ENCODE measurements around the gene CYP2S1. TPM values are rescaled to one million over a fixed set of nuclear protein-coding genes. Genes with fewer than 3 reads are reported as not detected.
A peak's percentile ranks its signal among the peaks of the same experiment; 100 is the strongest.

Gene CYP2S1
- total and polyA plus RNA-seq, 9 of the 15 experiments (the other 6 are each of a cell fraction or from before 2014, with no cell fraction given), result 0.07 to 1.9 (median 0.41) TPM

DNA sequence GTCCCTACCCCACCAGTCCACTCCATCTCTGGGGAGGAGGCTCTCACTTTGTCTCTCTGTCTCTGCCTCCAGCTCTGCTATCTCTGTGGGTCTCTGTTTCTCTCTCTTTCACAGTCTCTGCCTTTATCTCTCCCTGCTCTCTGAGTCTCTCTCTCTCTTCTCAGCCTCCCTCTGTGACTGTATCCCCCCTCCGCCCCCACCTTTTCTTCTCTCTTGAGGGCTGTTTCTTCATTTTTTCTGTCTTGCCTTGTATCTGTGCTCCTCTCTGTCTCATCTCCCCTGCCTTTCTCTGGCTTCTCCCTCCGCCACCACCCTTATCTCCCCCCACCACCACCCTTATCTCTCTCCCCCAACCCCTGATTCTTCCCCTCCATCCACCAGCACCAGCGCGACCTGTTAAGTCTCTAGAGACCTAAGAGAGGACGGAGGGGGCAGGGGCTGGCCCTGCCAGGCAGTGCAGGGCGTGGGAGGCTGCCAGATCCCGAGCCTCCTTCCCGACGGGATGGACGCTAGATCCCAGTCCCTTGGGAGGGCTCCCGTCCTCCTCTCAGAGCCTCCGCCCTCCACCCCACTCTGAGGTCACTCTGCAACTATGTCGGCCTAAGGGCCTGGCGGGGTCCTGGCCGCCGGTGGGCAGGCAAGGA is 27.0 kb downstream of the CYP2S1 start (continued):
- TF ChIP-seq, protein P1, sequence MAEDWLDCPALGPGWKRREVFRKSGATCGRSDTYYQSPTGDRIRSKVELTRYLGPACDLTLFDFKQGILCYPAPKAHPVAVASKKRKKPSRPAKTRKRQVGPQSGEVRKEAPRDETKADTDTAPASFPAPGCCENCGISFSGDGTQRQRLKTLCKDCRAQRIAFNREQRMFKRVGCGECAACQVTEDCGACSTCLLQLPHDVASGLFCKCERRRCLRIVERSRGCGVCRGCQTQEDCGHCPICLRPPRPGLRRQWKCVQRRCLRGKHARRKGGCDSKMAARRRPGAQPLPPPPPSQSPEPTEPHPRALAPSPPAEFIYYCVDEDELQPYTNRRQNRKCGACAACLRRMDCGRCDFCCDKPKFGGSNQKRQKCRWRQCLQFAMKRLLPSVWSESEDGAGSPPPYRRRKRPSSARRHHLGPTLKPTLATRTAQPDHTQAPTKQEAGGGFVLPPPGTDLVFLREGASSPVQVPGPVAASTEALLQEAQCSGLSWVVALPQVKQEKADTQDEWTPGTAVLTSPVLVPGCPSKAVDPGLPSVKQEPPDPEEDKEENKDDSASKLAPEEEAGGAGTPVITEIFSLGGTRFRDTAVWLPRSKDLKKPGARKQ (CRISPR knock-in tag; IDR thresholded peaks at IDR 0.05), result no peak
- TF ChIP-seq HMGN3 (IDR thresholded peaks at IDR 0.05; ENCODE audit: borderline replicate concordance, extremely low read depth, insufficient read length, low read depth, low read length) (peak; percentile 54), HDAC1 (IDR thresholded peaks at IDR 0.05) (peak in 1 of 2 experiments; percentile 77; a peak in 2 of 4 replicates), HOXB6 (CRISPR knock-in tag; IDR thresholded peaks at IDR 0.05; ENCODE audit: borderline replicate concordance) (no peak), HDAC2 (IDR thresholded peaks at IDR 0.05) (0 out of 2 replicates have a peak, but pooled peaks have one; percentile 48), ARID1B (IDR thresholded peaks at IDR 0.05) (peak; percentile 95), ZFP36 (IDR thresholded peaks at IDR 0.05; ENCODE audit: low read depth, low read length, partially characterized antibody) (peak; percentile 3), MCM2 (IDR thresholded peaks at IDR 0.05; ENCODE audit: low read depth) (no peak), POLR3A (IDR thresholded peaks at IDR 0.05; ENCODE audit: borderline replicate concordance, extremely low read depth, insufficient read depth, insufficient read length) (no peak), ZNF354B (CRISPR knock-in tag; IDR thresholded peaks at IDR 0.05) (no peak), FOSL1 (tag; conservative IDR thresholded peaks at IDR 0.05) (peak; percentile 45; the same call in 1 of the 2 replicates), ZKSCAN3 (CRISPR knock-in tag; IDR thresholded peaks at IDR 0.05) (no peak), ARNT (IDR thresholded peaks at IDR 0.05) (0 out of 4 replicates have a peak, but pooled peaks of 1 of the 2 experiments have one; percentile 39), CBX8 (IDR thresholded peaks at IDR 0.05; ENCODE audit: borderline replicate concordance, extremely low read depth, low read depth, low read length, poor library complexity, severe bottlenecking) (no peak), TRIM24 (IDR thresholded peaks at IDR 0.05) (peak in 1 of 2 experiments; percentile 61; a peak in 2 of 4 replicates), MBD2 (IDR thresholded peaks at IDR 0.05; ENCODE audit: borderline replicate concordance, low read depth) (no peak)
- TF ChIP-seq, protein P2, sequence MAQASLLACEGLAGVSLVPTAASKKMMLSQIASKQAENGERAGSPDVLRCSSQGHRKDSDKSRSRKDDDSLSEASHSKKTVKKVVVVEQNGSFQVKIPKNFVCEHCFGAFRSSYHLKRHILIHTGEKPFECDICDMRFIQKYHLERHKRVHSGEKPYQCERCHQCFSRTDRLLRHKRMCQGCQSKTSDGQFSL (CRISPR knock-in tag; IDR thresholded peaks at IDR 0.05), result no peak
- TF ChIP-seq, protein P2 (tag; IDR thresholded peaks at IDR 0.05), result no peak
- TF ChIP-seq, protein P3, sequence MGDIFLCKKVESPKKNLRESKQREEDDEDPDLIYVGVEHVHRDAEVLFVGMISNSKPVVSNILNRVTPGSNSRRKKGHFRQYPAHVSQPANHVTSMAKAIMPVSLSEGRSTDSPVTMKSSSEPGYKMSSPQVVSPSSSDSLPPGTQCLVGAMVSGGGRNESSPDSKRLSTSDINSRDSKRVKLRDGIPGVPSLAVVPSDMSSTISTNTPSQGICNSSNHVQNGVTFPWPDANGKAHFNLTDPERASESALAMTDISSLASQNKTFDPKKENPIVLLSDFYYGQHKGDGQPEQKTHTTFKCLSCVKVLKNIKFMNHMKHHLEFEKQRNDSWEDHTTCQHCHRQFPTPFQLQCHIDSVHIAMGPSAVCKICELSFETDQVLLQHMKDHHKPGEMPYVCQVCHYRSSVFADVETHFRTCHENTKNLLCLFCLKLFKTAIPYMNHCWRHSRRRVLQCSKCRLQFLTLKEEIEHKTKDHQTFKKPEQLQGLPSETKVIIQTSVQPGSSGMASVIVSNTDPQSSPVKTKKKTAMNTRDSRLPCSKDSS (IDR thresholded peaks at IDR 0.05; ENCODE audit: low read depth, partially characterized antibody), result no peak
- TF ChIP-seq, protein P4, sequence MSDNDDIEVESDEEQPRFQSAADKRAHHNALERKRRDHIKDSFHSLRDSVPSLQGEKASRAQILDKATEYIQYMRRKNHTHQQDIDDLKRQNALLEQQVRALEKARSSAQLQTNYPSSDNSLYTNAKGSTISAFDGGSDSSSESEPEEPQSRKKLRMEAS (CRISPR knock-in tag; IDR thresholded peaks at IDR 0.05), result no peak
- TF ChIP-seq, protein P5, sequence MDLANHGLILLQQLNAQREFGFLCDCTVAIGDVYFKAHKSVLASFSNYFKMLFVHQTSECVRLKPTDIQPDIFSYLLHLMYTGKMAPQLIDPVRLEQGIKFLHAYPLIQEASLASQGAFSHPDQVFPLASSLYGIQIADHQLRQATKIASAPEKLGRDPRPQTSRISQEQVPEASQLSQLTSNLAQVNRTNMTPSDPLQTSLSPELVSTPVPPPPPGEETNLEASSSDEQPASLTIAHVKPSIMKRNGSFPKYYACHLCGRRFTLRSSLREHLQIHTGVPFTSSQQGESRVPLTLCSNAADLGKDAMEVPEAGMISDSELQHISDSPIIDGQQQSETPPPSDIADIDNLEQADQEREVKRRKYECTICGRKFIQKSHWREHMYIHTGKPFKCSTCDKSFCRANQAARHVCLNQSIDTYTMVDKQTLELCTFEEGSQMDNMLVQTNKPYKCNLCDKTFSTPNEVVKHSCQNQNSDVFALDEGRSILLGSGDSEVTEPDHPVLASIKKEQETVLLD (IDR thresholded peaks at IDR 0.05), result peak; percentile 58
